ENCODE results near the gene FCN3. TPM values are rescaled to one million over a fixed set of nuclear protein-coding genes. Genes with fewer than 3 reads are reported as not detected.

The FCN3 gene
- total and polyA plus RNA-seq, 10 of the 15 experiments (the other 5 are each of a cell fraction or from before 2014, with no cell fraction given), result 0.28 TPM; not detected in 9

DNA sequence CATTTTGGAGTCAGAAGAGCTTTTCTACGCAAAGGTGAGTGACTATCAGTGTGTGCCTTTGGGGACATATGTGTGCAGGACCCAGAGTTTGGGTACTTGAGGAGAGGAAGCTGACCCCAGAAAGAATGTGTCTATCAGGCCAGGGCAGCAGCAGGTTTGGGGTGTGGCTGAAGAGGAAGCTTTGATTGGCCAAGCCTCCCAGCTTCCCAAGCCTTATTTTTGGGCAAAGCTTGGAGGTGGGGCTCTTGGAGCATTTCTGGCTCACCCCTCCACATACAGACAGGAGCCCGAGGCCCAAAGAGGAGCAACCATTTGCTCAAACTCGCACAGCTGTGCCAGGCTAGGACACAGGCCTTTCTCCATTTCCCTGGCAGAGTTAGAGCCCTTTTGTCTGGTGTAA, 22.5 kb upstream of the FCN3 start:
- Histone ChIP-seq H3K79me2 (ENCODE audit: control insufficient read depth, insufficient read depth, low read length) (no peaks in the 10 kb centered on the region), H3K27ac (ENCODE audit: control insufficient read depth, insufficient read depth) (no peak overlapping the region), H3K9me3 (replicated peaks; ENCODE audit: control insufficient read depth, insufficient read depth, low read length) (no peaks in the 10 kb centered on the region), H4K20me1 (ENCODE audit: control insufficient read depth, insufficient read depth) (no peaks in the 10 kb centered on the region), H3K9ac (ENCODE audit: control insufficient read depth, insufficient read depth, low read length) (no peak overlapping the region), H3K27me3 (replicated peaks in 1 of 2; ENCODE audit: control insufficient read depth in 2 of 2, insufficient read depth in 2 of 2, low read length in 1 of 2) (no peaks in the 10 kb centered on the region), H3K4me2 (ENCODE audit: control insufficient read depth, insufficient read depth) (no peak overlapping the region), H2AFZ (ENCODE audit: control insufficient read depth, low read depth, low read length) (no peak overlapping the region), H3K4me3 (no peak overlapping the region), H3K4me1 (ENCODE audit: control insufficient read depth, insufficient read depth, low read length) (peaks cover 5% of the 10 kb centered on the region), H3K36me3 (ENCODE audit: control insufficient read depth in 2 of 2, insufficient read depth in 2 of 2, low read length in 1 of 2) (no peaks in the 10 kb centered on the region)
- 90% methylated on average over 3 of the region's 3 CpGs for WGBS (ENCODE audit: insufficient coverage, insufficient replicate concordance, low lambda C conversion rate, missing lambda C conversion rate)
- ChIA-PET SMC1A (ENCODE audit: uncharacterized antibody, unreplicated experiment) (interaction anchor here (0.6 to 5.6 kb wide), 9 partner anchors 10 to 801 kb away, joined by 3 to 54 read pairs (median 4); partner anchors contain the start of gene AHDC1), CTCF (interaction anchor here (1.0 to 13.5 kb wide), 18 partner anchors 10 to 352 kb away, joined by 3 to 265 read pairs (median 12); partner anchors contain the start of genes AHDC1 and MAP3K6), POLR2A (interaction anchor here (0.7 to 2.9 kb wide), 4 partner anchors 18 to 207 kb away, joined by 3 to 16 read pairs (median 6); partner anchors contain the start of genes AHDC1 and MAP3K6), RAD21 (ENCODE audit: unreplicated experiment) (interaction anchor here (0.7 to 4.9 kb wide), 8 partner anchors 31 to 298 kb away, joined by 3 to 103 read pairs (median 4); partner anchors contain the start of gene MAP3K6)
- TF ChIP-seq ZNF217 (IDR thresholded peaks at IDR 0.05) (no peak), IKZF1 (conservative IDR thresholded peaks at IDR 0.05) (no peak), SP1 (IDR thresholded peaks at IDR 0.05; ENCODE audit: low read depth, low read length) (no peak), ZBED1 (IDR thresholded peaks at IDR 0.05; ENCODE audit: borderline replicate concordance) (no peak), CHD4 (IDR thresholded peaks at IDR 0.05) (no peak)
- TF ChIP-seq, protein P1, sequence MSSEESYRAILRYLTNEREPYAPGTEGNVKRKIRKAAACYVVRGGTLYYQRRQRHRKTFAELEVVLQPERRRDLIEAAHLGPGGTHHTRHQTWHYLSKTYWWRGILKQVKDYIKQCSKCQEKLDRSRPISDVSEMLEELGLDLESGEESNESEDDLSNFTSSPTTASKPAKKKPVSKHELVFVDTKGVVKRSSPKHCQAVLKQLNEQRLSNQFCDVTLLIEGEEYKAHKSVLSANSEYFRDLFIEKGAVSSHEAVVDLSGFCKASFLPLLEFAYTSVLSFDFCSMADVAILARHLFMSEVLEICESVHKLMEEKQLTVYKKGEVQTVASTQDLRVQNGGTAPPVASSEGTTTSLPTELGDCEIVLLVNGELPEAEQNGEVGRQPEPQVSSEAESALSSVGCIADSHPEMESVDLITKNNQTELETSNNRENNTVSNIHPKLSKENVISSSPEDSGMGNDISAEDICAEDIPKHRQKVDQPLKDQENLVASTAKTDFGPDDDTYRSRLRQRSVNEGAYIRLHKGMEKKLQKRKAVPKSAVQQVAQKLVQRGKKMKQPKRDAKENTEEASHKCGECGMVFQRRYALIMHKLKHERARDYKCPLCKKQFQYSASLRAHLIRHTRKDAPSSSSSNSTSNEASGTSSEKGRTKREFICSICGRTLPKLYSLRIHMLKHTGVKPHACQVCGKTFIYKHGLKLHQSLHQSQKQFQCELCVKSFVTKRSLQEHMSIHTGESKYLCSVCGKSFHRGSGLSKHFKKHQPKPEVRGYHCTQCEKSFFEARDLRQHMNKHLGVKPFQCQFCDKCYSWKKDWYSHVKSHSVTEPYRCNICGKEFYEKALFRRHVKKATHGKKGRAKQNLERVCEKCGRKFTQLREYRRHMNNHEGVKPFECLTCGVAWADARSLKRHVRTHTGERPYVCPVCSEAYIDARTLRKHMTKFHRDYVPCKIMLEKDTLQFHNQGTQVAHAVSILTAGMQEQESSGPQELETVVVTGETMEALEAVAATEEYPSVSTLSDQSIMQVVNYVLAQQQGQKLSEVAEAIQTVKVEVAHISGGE (CRISPR knock-in tag; IDR thresholded peaks at IDR 0.05), result no peak
- intact Hi-C loops (cut with micrococcal nuclease; ENCODE audit: unreplicated experiment) (no loop called here), in situ Hi-C loops (cut with MboI) (loop anchor here (5.0 kb wide), 1 partner anchor 265 kb away; no protein-coding TSS in a partner anchor)
- ATAC-seq (no peak), FAIRE-seq (no peak), DNase-seq (ENCODE audit: low read depth, low spot score) (no peak)
- BruUV-seq (replicated peaks), result no TSS peak

Measured in GM12878 (cell line).